GM21526 (cell line): Measurements from ENCODE around the gene RXFP3.
A peak's percentile ranks its signal among the peaks of the same experiment; 100 is the strongest.
"Not testable (repeated sequence)": the region's sequence is repeated elsewhere in the genome, so short reads cannot be mapped to it uniquely, and the experiment has no call there.

Source experiments
- ATAC-seq: cut with Tn5 transposase; IDR thresholded peaks from one replicate; pipeline ENCODE4 v1.9.1; 2021; ENCODE audit warnings: moderate library complexity; ENCODE audit not compliant: unreplicated experiment, low FRiP score

RXFP3 gene

GRCh38 chr5:33933723-33934169 is 2.4 kb upstream of the RXFP3 start:
- ATAC-seq = peak; percentile 90

GRCh38 chr5:33934176-33934575 is 2.0 kb upstream of the RXFP3 start:
- peak; percentile 30 for ATAC-seq

GRCh38 chr5:33936004-33936380 is 194 bp upstream of the RXFP3 start:
- no peak for ATAC-seq

- no peak for ATAC-seq
Observed at GRCh38 chr5:33937017-33937706, 976 bp downstream of the RXFP3 start.

- ATAC-seq = no peak
Observed at GRCh38 chr5:33937707-33938506, 1.7 kb downstream of the RXFP3 start.

GRCh38 chr5:33938507-33938796 is 2.3 kb downstream of the RXFP3 start:
- ATAC-seq = no peak

GRCh38 chr5:33938881-33939280 is 2.7 kb downstream of the RXFP3 start:
- ATAC-seq = no peak

GRCh38 chr5:33939556-33940262 is 3.5 kb downstream of the RXFP3 start:
- ATAC-seq = no peak

GRCh38 chr5:33941090-33941489 is 4.9 kb downstream of the RXFP3 start:
- ATAC-seq = no peak

GRCh38 chr5:33944543-33945132 is 8.5 kb downstream of the RXFP3 start:
- no peak for ATAC-seq

- ATAC-seq = not testable (repeated sequence)
Observed at GRCh38 chr5:33952175-33952574, 16.0 kb downstream of the RXFP3 start.

- ATAC-seq = no peak
Observed at GRCh38 chr5:33957577-33958150, 21.5 kb downstream of the RXFP3 start.

GRCh38 chr5:33958176-33958575 is 22.0 kb downstream of the RXFP3 start:
- no peak for ATAC-seq

GRCh38 chr5:33964132-33964700 is 28.0 kb downstream of the RXFP3 start:
- ATAC-seq = no peak

GRCh38 chr5:33966805-33967204 is 30.6 kb downstream of the RXFP3 start:
- no peak for ATAC-seq

- no peak for ATAC-seq
Observed at GRCh38 chr5:33968211-33969005, 32.2 kb downstream of the RXFP3 start.

- peak; percentile 66 for ATAC-seq
Observed at GRCh38 chr5:33969572-33970452, 33.6 kb downstream of the RXFP3 start.

- peak; percentile 52 for ATAC-seq
Observed at GRCh38 chr5:33973271-33973670, 37.1 kb downstream of the RXFP3 start.

GRCh38 chr5:33975852-33976251 is 39.7 kb downstream of the RXFP3 start:
- no peak for ATAC-seq
